Endothelial cell of umbilical vein (primary cell): ENCODE measurements around the gene ABHD14A. TPM values are rescaled to one million over a fixed set of nuclear protein-coding genes. Genes with fewer than 3 reads are reported as not detected.

Experiments used
- BruUV-seq: library from RNA; stranded (reverse); fragments of 400-500 nt; replicated peaks from 2 replicates; lab custom pipeline; 2021; lab: Mats Ljungman, UMichigan
- CTCF ChIA-PET: fragments of 300-600, 350-600 bp; sonication (Branson Sonifier 250); formaldehyde crosslinking; loops from one replicate; lab custom pipeline; 2021; ENCODE audit warnings: antibody characterized with exemption, inconsistent platforms; lab: Charles Lee
- POLR2A ChIA-PET: fragments of 300-600, 350-600 bp; sonication (Branson Sonifier 250); formaldehyde crosslinking; loops from one replicate; lab custom pipeline; 2021; ENCODE audit warnings: antibody characterized with exemption, inconsistent platforms; lab: Charles Lee
- DNase-seq: peaks from one replicate; pipeline ENCODE4 v3.0.0-alpha.2; 2011; ENCODE audit warnings: low read depth, low spot score
- FAIRE-seq: peaks from 2 replicates; lab custom pipeline; 2011; peaks lifted over from hg19 to GRCh38; lab: Jason Lieb, UNC
- H2AFZ ChIP-seq: 2 replicates; pipeline ENCODE4 v1.6.0; 2012; ENCODE audit warnings: low read depth, low read length, control low read depth, inconsistent platforms
- H3K27ac ChIP-seq: 2 replicates; pipeline ENCODE4 v1.5.1; 2011; ENCODE audit warnings: low read depth, mild to moderate bottlenecking, control low read depth, low read length, moderate library complexity; ENCODE audit not compliant: insufficient read depth
- H3K27me3 ChIP-seq, 2 experiments: 2 replicates each; pipeline versions ENCODE4 v1.6.0 to v1.6.1; 2011; ENCODE audit warnings: low read length in 2 of 2, mixed read lengths in 1 of 2; ENCODE audit not compliant: control insufficient read depth in 2 of 2, insufficient read depth in 2 of 2
- H3K36me3 ChIP-seq, 2 experiments: 2 replicates in 1 of 2; 3 replicates in 1 of 2; pipeline ENCODE4 v1.5.1; 2011; ENCODE audit warnings: low read length in 2 of 2, mild to moderate bottlenecking in 1 of 2, moderate library complexity in 1 of 2; ENCODE audit not compliant: control insufficient read depth in 2 of 2, insufficient read depth in 2 of 2; ENCODE audit errors: extremely low read depth in 1 of 2
- H3K4me1 ChIP-seq: 3 replicates; pipeline ENCODE4 v1.5.1; 2011; ENCODE audit warnings: mild to moderate bottlenecking, low read length; ENCODE audit not compliant: control insufficient read depth, insufficient read depth; ENCODE audit errors: extremely low read depth
- H3K4me2 ChIP-seq: 2 replicates; pipeline ENCODE4 v1.6.1; 2011; ENCODE audit warnings: low read length, control low read depth, mixed read lengths; ENCODE audit not compliant: insufficient read depth
- H3K4me3 ChIP-seq, 3 experiments: fragments of 200-600 bp in 1 of 3; sonication (generic), shearing (Covaris generic) in 1 of 3; replicated peaks in 1 of 3; 2 replicates each; pipeline ENCODE4 v1.5.1; 2011 to 2016; ENCODE audit warnings: control low read depth in 3 of 3, low read length in 3 of 3, mild to moderate bottlenecking in 2 of 3, inconsistent platforms in 1 of 3, low read depth in 1 of 3, moderate library complexity in 1 of 3; ENCODE audit not compliant: insufficient read depth in 1 of 3
- H3K79me2 ChIP-seq: 2 replicates; pipeline ENCODE4 v1.6.0; 2012; ENCODE audit warnings: low read length, inconsistent platforms; ENCODE audit not compliant: control insufficient read depth, insufficient read depth
- H3K9ac ChIP-seq: replicated peaks from 2 replicates; pipeline ENCODE3; 2011; ENCODE audit warnings: low read length, control low read depth; ENCODE audit not compliant: insufficient read depth; ENCODE audit errors: extremely low read depth
- H3K9me1 ChIP-seq: replicated peaks from 3 replicates; pipeline ENCODE4 v1.6.0; 2011; ENCODE audit warnings: mild to moderate bottlenecking, low read length; ENCODE audit not compliant: control insufficient read depth, insufficient read depth; ENCODE audit errors: extremely low read depth
- H3K9me3 ChIP-seq: replicated peaks from 2 replicates; pipeline ENCODE4 v1.5.1; 2012; ENCODE audit warnings: low read length, inconsistent platforms; ENCODE audit not compliant: control insufficient read depth, insufficient read depth
- H4K20me1 ChIP-seq: replicated peaks from 2 replicates; pipeline ENCODE3; 2011; ENCODE audit warnings: mild to moderate bottlenecking, low read length; ENCODE audit not compliant: control insufficient read depth, insufficient read depth; ENCODE audit errors: extremely low read depth
- EZH2 ChIP-seq: IDR thresholded peaks from 2 replicates; pipeline ENCODE4 v1.6.1; 2012; ENCODE audit warnings: borderline replicate concordance, low read depth, mild to moderate bottlenecking, moderate library complexity, low read length, inconsistent platforms; ENCODE audit not compliant: severe bottlenecking
- FOS ChIP-seq: IDR thresholded peaks from 2 replicates; pipeline ENCODE4 v1.6.1; 2011; ENCODE audit warnings: mild to moderate bottlenecking, low read length, moderate library complexity, borderline replicate concordance; ENCODE audit not compliant: insufficient read depth
- GATA2 ChIP-seq: IDR thresholded peaks from 2 replicates; pipeline ENCODE4 v1.7.0; 2011; ENCODE audit warnings: low read depth, mild to moderate bottlenecking, moderate library complexity, mixed read lengths, low read length; ENCODE audit not compliant: insufficient read length, insufficient read depth
- JUN ChIP-seq: IDR thresholded peaks from 2 replicates; pipeline ENCODE4 v1.6.1; 2011; ENCODE audit warnings: borderline replicate concordance, low read depth; ENCODE audit not compliant: insufficient read length, insufficient read depth
- MYC ChIP-seq: IDR thresholded peaks from one replicate; pipeline ENCODE4 v1.6.1; 2011; ENCODE audit warnings: mild to moderate bottlenecking, low read depth, low read length
- POLR2A ChIP-seq: IDR thresholded peaks from 2 replicates; pipeline ENCODE4 v1.6.1; 2012; ENCODE audit warnings: low read depth, mild to moderate bottlenecking, control low read depth, low read length
- POLR2AphosphoS5 ChIP-seq: IDR thresholded peaks from 2 replicates; pipeline ENCODE4 v1.6.1; 2012; ENCODE audit warnings: low read depth, mild to moderate bottlenecking, control low read depth, low read length, moderate library complexity; ENCODE audit not compliant: insufficient read depth
- dilution Hi-C: fragments of 300-500 bp; cut with MboI; formaldehyde crosslinking; loops from one replicate; pipeline ENCODE4 v1.15.0; 2019; ENCODE audit warnings: low sequenced_read_pairs; ENCODE audit not compliant: extremely low pct_ligation_motif_present
- intact Hi-C: fragments of 100-400 bp; cut with micrococcal nuclease; formaldehyde crosslinking; loops from one replicate; pipeline ENCODE4 v1.10.0; 2022
- polyA plus RNA-seq, 4 experiments: library from polyadenylated mRNA; depleted of rRNA in 3 of 4; stranded (reverse) in 3 of 4; unstranded in 1 of 4; fragments of >200 nt; gene quantifications; 2 replicates each; pipeline versions ENCODE4 v1.2.1 to v1.2.3, GENCODE V29; 2011 to 2012; ENCODE audit warnings: missing spikeins in 1 of 4
- total RNA-seq: library from RNA; stranded (reverse); gene quantifications from 2 replicates; pipeline ENCODE4 v1.2.3, GENCODE V29; 2021
- TF ChIP-seq, protein P1 (sequence below): IDR thresholded peaks from 2 replicates; pipeline ENCODE4 v1.6.1; 2011; ENCODE audit not compliant: insufficient read depth, insufficient read length
- TF ChIP-seq, protein P2 (sequence below), 2 donors: IDR thresholded peaks; 1 replicate in 1 of 2; 2 replicates in 1 of 2; pipeline ENCODE4 v1.5.1; 2011; ENCODE audit warnings: low read length in 2 of 2, mild to moderate bottlenecking in 2 of 2, moderate library complexity in 2 of 2, control low read depth in 1 of 2, inconsistent platforms in 1 of 2, low read depth in 1 of 2; ENCODE audit not compliant: insufficient read depth in 1 of 2; ENCODE audit errors: extremely low read depth in 1 of 2

ABHD14A gene
- total and polyA plus RNA-seq, 2 donors (not counting 3 experiments of a cell fraction or from before 2014, with no cell fraction given), result 6.6 to 23.7 TPM

DNA sequence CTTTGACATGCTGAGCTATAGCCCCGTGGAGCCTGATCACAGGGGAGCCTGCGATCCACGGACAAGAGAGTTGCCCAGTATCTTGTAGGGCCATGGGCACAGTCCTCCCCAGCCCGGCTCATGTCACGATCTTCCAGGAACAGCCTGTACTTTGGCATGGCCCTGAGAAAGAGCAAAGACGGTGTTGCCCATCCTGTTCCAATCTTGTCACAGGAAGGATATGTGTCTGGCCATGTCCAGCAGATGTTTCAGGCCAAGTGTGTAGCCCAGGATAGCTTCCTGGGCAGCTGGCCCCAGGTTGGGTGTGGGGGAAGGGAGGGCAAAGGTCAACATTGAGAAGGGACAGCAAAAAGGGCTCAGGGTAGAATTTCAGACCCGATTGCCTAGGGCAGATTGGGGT, 37.8 kb downstream of the ABHD14A start:
- dilution Hi-C loops, result no loop called here
- CTCF ChIA-PET, result interaction anchor here (0.8 to 5.8 kb wide), 6 partner anchors 8 to 105 kb away, joined by 3 to 59 read pairs (median 5); partner anchors contain the start of gene DUSP7
- FAIRE-seq, result peak; percentile 21
- no peaks in the 10 kb centered on the region for H3K9me3 ChIP-seq
- TF ChIP-seq, protein P1, sequence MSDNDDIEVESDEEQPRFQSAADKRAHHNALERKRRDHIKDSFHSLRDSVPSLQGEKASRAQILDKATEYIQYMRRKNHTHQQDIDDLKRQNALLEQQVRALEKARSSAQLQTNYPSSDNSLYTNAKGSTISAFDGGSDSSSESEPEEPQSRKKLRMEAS, result no peak
- TF ChIP-seq FOS (no peak), MYC (no peak), EZH2 (no peak), POLR2AphosphoS5 (no peak)
- H4K20me1 ChIP-seq, result no peaks in the 10 kb centered on the region
- H3K4me2 ChIP-seq, result no peak overlapping the region
- no peak overlapping the region for H3K27ac ChIP-seq
- peaks cover 11% of the 10 kb centered on the region for H3K4me1 ChIP-seq
- DNase-seq, result no peak
- no peaks in the 10 kb centered on the region for H3K79me2 ChIP-seq
- no TSS peak for BruUV-seq
- no peaks in the 10 kb centered on the region for H3K9me1 ChIP-seq
- intact Hi-C loops, result loop anchor here (2.0 kb wide), 1 partner anchor 40 kb away; no protein-coding TSS in a partner anchor
- H3K27me3 ChIP-seq, result no peaks in the 10 kb centered on the region
- H3K4me3 ChIP-seq, result no peak overlapping the region
- H3K36me3 ChIP-seq, result no peaks in the 10 kb centered on the region
- peak overlapping the region; percentile 14 for H2AFZ ChIP-seq
- POLR2A ChIA-PET, result interaction anchor here (0.8 to 1.2 kb wide), 3 partner anchors 34 to 44 kb away, joined by 3 to 4 read pairs (median 3); partner anchors contain the start of gene DUSP7
- H3K9ac ChIP-seq, result no peak overlapping the region

DNA sequence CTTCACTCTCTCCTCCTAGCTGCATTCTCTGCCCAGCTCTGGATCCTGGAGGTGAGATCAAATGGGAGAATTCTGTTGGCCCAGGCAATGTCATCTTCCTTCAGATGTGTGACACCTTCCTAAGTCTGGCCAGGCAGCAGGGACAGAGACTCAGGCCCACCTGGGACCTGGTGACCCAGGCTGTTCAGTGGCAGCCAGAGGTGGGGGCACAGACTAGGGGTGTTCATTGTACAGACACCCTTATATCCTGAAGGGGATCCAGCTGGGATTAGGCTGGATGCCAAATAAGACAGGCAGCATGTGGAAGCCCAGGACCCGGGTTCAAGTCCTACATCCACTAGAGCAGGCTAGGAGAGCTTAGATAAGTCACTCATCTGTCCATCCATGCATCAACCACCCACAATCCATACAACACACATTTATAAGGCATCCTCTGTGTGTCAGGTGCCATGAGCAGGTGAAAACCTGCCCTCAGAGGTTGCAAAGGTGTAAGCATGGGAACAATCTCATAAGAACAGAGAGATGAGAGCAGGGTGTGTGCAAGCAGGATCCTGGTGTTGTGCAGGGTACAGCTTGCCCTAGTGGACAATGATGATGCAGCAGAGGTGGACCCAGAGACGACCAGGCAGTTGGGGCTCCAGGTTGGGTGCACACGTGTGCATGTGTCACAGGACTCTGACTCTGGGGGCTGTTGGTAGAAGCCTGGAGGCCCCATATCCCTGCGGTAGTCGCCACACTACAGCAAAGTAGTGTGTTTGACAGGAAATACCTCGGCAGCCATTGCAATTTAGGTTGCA, 39.1 kb downstream of the ABHD14A start:
- no peaks in the 10 kb centered on the region for H3K79me2 ChIP-seq
- intact Hi-C loops, result loop anchor here (1.0 to 2.0 kb wide), 2 partner anchors 32 to 39 kb away; no protein-coding TSS in a partner anchor
- dilution Hi-C loops, result no loop called here
- ChIA-PET CTCF (interaction anchor here (0.8 to 5.8 kb wide), 6 partner anchors 10 to 129 kb away, joined by 3 to 59 read pairs (median 4); partner anchors contain the start of gene DUSP7), POLR2A (no interaction called here)
- H3K27ac ChIP-seq, result no peak overlapping the region
- H3K9ac ChIP-seq, result no peak overlapping the region
- no peaks in the 10 kb centered on the region for H3K9me1 ChIP-seq
- H3K9me3 ChIP-seq, result no peaks in the 10 kb centered on the region
- no peak overlapping the region for H3K4me3 ChIP-seq
- no peaks in the 10 kb centered on the region for H4K20me1 ChIP-seq
- BruUV-seq, result no TSS peak
- FAIRE-seq, result no peak
- H2AFZ ChIP-seq, result peak overlapping the region; percentile 36
- no peaks in the 10 kb centered on the region for H3K27me3 ChIP-seq
- no peaks in the 10 kb centered on the region for H3K36me3 ChIP-seq
- no peak for DNase-seq
- peaks cover 11% of the 10 kb centered on the region for H3K4me1 ChIP-seq
- TF ChIP-seq POLR2AphosphoS5 (no peak), GATA2 (no peak), JUN (no peak), POLR2A (no peak), EZH2 (no peak), FOS (no peak), MYC (no peak)
- TF ChIP-seq, protein P1, result no peak
- TF ChIP-seq, protein P2, sequence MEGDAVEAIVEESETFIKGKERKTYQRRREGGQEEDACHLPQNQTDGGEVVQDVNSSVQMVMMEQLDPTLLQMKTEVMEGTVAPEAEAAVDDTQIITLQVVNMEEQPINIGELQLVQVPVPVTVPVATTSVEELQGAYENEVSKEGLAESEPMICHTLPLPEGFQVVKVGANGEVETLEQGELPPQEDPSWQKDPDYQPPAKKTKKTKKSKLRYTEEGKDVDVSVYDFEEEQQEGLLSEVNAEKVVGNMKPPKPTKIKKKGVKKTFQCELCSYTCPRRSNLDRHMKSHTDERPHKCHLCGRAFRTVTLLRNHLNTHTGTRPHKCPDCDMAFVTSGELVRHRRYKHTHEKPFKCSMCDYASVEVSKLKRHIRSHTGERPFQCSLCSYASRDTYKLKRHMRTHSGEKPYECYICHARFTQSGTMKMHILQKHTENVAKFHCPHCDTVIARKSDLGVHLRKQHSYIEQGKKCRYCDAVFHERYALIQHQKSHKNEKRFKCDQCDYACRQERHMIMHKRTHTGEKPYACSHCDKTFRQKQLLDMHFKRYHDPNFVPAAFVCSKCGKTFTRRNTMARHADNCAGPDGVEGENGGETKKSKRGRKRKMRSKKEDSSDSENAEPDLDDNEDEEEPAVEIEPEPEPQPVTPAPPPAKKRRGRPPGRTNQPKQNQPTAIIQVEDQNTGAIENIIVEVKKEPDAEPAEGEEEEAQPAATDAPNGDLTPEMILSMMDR (IDR thresholded peaks at IDR 0.05; ENCODE audit: extremely low read depth in 1 of 2, insufficient read depth in 1 of 2, low read depth in 1 of 2, low read length in 2 of 2), result no peak
- no peak overlapping the region for H3K4me2 ChIP-seq
